Stimulated activated naive B cell treated with anti-CD40 and anti-IgM and Interleukin-4, amounts not matched to agents 10 μg/mL and 1 μg/mL and 100 μg/mL, for 72 hours (primary cell): ENCODE data around the gene MCF2L2.
A peak's percentile ranks its signal among the peaks of the same experiment; 100 is the strongest.
"Not testable (repeated sequence)": the region's sequence is repeated elsewhere in the genome, so short reads cannot be mapped to it uniquely, and the experiment has no call there.

Source experiments
- ATAC-seq, 2 donors: fragments of 150-1000 bp; cut with Tn5 transposase; replicated peaks; 2 replicates each; pipeline ENCODE4 v1.10.0; 2021; ENCODE audit warnings: moderate library complexity in 1 of 2
- DNase-seq: peaks from one replicate; pipeline ENCODE4 v3.0.0; 2021
- H3K27ac Mint-ChIP-seq: one replicate; pipeline ENCODE4 v1.8.0; 2022; ENCODE audit warnings: mild to moderate bottlenecking, mixed read lengths
- H3K27me3 Mint-ChIP-seq, 2 donors: one replicate each; pipeline ENCODE4 v1.8.0; 2022; ENCODE audit warnings: mixed read lengths in 2 of 2
- H3K36me3 Mint-ChIP-seq, 2 donors: one replicate each; pipeline ENCODE4 v1.8.0; 2022; ENCODE audit warnings: mixed read lengths in 2 of 2, mild to moderate bottlenecking in 1 of 2
- H3K4me1 Mint-ChIP-seq, 2 donors: one replicate each; pipeline ENCODE4 v1.8.0; 2022; ENCODE audit warnings: mixed read lengths in 2 of 2, mild to moderate bottlenecking in 1 of 2
- H3K4me3 Mint-ChIP-seq, 2 donors: one replicate each; pipeline ENCODE4 v1.8.0; 2022; ENCODE audit warnings: mild to moderate bottlenecking in 2 of 2, mixed read lengths in 2 of 2, moderate library complexity in 1 of 2
- H3K9me3 Mint-ChIP-seq, 2 donors: one replicate each; pipeline ENCODE4 v1.8.0; 2022; ENCODE audit warnings: mixed read lengths in 2 of 2, mild to moderate bottlenecking in 1 of 2

Gene MCF2L2

DNA sequence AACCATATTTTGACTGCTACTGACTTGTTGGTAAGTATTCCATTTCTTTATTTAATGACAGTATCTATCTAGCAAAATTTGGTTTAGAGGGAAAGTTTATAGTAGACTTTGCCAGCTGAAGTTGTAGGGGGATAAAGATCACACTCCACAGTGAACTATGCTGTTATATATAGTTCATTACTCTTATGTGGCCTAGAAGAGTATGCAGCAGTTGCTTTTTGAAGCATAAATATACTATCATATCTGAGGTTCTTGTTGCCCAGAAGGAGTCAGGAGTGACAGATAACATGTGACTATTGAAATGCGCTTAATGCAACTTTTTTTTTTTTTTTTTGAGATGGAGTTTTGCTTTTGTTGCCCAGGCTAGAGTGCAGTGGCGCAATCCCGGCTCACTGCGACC lies 25.6 kb upstream of the MCF2L2 start:
- no peak for ATAC-seq
- Mint-ChIP-seq H3K36me3 (peaks cover 14 to 19% of the 10 kb centered on the region in 2 donors), H3K9me3 (no peaks in the 10 kb centered on the region), H3K27me3 (peaks cover 0 to under 1% of the 10 kb centered on the region in 2 donors), H3K4me3 (no peak overlapping the region), H3K27ac (no peak overlapping the region), H3K4me1 (peaks cover 1 to 6% of the 10 kb centered on the region in 2 donors)
- DNase-seq: no peak

DNA sequence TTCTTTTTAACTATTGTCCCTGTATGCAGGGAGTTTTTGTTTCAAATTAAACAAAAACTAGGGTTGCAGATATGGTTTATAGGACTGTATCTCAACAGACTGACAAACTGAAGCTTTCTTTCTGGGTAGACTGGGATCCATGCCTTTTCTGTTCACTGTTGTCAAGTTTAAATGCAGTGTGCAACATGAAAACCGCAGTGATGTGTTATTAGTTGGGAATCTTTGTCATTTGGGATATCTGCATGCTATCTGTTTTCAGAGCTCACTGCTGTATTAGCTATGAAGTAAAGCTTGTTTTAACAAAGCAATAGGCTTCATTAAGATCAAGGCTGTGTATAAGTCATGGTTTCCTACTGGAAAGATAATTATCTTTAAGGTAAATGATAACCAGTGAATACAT lies 21.4 kb upstream of the MCF2L2 start:
- no peak for DNase-seq
- no peaks in the 10 kb centered on the region for H3K9me3 Mint-ChIP-seq

DNA sequence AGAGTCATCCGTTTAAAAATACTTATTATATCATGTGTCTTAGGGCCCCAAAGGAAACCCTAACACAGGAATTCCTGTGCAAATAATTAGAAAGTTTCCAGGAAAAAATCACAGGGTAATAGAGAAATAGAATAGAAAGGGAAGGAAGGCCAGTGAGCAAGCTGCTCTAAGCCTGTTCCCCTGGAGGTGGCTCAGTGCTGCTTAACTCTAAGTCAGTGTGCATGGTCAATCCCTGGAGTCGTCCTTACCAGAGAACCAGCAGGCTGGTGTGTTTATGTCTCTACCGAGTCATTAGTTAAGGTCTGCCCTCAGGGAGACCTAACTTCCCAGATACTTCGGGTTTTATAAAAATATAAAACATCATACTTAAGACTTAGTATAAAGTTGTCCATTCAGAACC lies 21.0 kb upstream of the MCF2L2 start:
- Mint-ChIP-seq H3K36me3 (peaks cover 8 to 13% of the 10 kb centered on the region in 2 donors), H3K4me1 (peaks cover 3 to 19% of the 10 kb centered on the region in 2 donors), H3K27ac (no peak overlapping the region), H3K27me3 (peaks cover 0 to 6% of the 10 kb centered on the region in 2 donors), H3K9me3 (peaks cover 0 to 2% of the 10 kb centered on the region in 2 donors), H3K4me3 (no peak overlapping the region)
- no peak for ATAC-seq
- no peak for DNase-seq

More for the DNA sequence above, 21.4 kb upstream of the MCF2L2 start:
- Mint-ChIP-seq H3K27me3 (peaks cover 0 to 6% of the 10 kb centered on the region in 2 donors), H3K36me3 (peaks cover 8 to 13% of the 10 kb centered on the region in 2 donors), H3K4me1 (peaks cover 3 to 19% of the 10 kb centered on the region in 2 donors), H3K27ac (no peak overlapping the region), H3K4me3 (no peak overlapping the region)
- no peak for ATAC-seq

DNA sequence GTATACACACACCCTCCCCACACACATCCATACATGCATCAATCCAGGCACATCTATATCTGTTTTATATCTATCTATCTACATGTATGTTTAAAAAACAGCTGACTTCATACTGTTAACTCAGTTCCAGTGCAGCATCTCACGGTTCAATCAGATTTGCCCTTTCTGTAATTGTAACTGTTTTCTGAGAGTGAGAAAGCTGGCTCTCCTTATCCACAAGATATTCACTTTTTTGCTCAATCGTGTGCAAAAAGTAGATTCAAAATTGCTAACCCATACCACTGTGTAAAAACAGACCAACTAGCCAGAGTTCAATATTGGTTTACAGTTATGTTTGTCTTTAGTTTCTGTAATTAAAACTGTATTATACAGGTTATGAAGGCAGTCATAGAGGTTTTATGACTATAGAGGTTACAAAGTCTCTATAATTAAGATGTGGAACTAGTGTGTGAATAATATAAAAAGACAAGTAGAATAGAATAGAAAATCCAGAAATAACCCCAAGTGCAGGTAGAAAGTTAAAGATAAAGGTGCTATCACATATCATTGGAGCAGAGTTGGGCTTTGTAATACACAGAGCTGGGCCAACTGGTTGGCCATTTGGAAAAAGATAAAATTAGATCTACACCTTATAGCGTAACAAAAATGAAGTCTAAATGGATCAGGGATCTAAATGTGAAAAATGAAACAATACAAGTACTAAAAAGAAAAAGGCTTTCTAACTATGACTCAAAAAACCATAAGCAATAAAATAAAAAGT lies 20.1 kb upstream of the MCF2L2 start:
- ATAC-seq: no peak
- Mint-ChIP-seq H3K4me1 (peaks cover 3 to 19% of the 10 kb centered on the region in 2 donors), H3K36me3 (peaks cover 7 to 8% of the 10 kb centered on the region in 2 donors), H3K27ac (no peak overlapping the region), H3K9me3 (peaks cover 2 to 5% of the 10 kb centered on the region in 2 donors), H3K4me3 (peak overlapping the region in 1 of 2 donors; percentile 95), H3K27me3 (peaks cover 0 to 8% of the 10 kb centered on the region in 2 donors)
- no peak for DNase-seq

DNA sequence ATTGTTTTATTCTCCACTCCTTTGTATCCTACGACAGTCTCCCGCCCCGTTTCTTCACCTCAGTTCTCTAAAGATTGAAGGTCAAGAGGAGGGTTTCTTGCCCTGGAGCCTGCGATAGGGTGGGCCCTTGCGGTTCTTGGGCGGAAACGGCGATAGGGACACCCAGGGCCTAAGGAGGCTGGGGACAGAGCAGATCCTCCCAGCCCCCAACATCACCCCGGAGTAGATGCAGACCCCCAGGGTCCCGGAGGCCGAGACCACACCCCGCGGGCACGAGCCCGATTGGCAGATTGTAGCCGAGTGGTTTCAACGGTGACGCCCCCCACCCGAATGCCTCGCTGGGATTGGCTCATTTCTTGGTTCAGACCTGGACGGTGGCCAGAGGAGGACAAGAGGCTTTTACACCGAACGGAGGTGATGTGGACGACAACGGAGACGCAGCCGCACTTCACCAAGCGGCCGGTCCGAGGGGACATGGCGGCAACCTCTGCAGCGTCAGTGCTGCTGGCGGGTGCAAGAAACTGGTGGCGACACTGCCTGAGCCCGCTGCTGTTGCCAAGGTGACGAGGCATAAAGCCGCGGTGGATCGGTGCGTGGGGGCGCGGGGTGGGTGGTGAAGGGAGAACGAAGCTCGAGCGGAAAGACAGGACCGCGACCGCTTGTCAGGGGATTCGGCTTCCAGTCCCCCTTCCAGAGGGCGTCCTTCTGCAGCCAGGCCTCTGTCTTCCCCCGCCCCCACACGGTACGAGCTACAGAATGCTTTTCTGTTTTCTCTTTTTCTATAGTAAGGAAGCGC lies 19.0 kb upstream of the MCF2L2 start:
- Mint-ChIP-seq H3K9me3 (peaks cover 8 to 11% of the 10 kb centered on the region in 2 donors), H3K36me3 (peaks cover 12% of the 10 kb centered on the region in 2 donors), H3K4me1 (peaks cover 6 to 19% of the 10 kb centered on the region in 2 donors), H3K4me3 (peak overlapping the region; percentile 95 to 97), H3K27ac (peak overlapping the region; percentile 78), H3K27me3 (peaks cover 0 to 14% of the 10 kb centered on the region in 2 donors)
- DNase-seq (peak; percentile 87), ATAC-seq (peak; percentile 97)

DNA sequence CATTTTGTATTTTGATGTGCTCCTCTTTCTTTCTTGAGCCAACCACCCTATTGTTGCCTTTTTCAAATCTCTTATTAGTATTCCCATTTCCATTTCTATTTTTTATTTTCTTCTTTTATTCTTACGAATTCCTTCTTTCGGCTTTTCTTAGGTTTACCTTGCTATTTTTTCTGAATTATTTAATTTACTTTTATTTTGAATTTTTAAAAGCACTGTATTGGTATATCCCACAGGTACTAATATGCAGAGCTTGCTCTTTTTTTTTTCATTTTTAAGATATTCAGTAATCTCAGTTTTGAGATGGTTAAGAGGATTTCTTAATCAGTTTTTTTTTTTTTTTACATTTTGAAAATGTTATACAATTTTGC lies 18.4 kb upstream of the MCF2L2 start:
- peaks cover 6 to 19% of the 10 kb centered on the region in 2 donors for H3K4me1 Mint-ChIP-seq
- ATAC-seq (no peak), DNase-seq (no peak)
- peaks cover 8 to 11% of the 10 kb centered on the region in 2 donors for H3K9me3 Mint-ChIP-seq
- peaks cover 7% of the 10 kb centered on the region in 2 donors for H3K36me3 Mint-ChIP-seq
- H3K4me3 Mint-ChIP-seq: peak overlapping the region; percentile 95 to 97
- peak overlapping the region; percentile 78 for H3K27ac Mint-ChIP-seq
- H3K27me3 Mint-ChIP-seq: peaks cover 4 to 14% of the 10 kb centered on the region in 2 donors

DNA sequence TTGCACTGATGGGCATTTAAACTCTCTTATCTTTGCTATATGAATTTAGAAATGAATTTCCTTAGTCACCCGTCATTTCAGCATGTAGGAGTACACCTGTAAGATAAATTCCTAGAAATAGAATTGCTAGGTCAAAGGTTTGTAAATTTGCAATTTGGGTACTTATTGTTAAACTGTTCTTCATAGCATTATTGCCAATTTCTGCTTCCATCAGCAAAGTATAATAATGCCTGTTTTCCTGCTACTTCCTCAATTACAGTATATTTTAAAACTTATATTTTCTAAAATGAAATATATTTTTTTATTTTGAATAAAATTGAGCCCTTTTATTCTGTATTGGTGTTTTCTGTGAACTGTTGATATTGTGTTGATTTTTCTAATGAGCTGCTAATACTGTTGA lies 16.3 kb upstream of the MCF2L2 start:
- H3K27ac Mint-ChIP-seq: no peak overlapping the region
- H3K36me3 Mint-ChIP-seq: peaks cover 7% of the 10 kb centered on the region in 2 donors
- H3K27me3 Mint-ChIP-seq: peaks cover 9 to 14% of the 10 kb centered on the region in 2 donors
- ATAC-seq (no peak), DNase-seq (no peak)
- peaks cover 6 to 19% of the 10 kb centered on the region in 2 donors for H3K4me1 Mint-ChIP-seq
- no peak overlapping the region for H3K4me3 Mint-ChIP-seq
- peaks cover 13 to 14% of the 10 kb centered on the region in 2 donors for H3K9me3 Mint-ChIP-seq

DNA sequence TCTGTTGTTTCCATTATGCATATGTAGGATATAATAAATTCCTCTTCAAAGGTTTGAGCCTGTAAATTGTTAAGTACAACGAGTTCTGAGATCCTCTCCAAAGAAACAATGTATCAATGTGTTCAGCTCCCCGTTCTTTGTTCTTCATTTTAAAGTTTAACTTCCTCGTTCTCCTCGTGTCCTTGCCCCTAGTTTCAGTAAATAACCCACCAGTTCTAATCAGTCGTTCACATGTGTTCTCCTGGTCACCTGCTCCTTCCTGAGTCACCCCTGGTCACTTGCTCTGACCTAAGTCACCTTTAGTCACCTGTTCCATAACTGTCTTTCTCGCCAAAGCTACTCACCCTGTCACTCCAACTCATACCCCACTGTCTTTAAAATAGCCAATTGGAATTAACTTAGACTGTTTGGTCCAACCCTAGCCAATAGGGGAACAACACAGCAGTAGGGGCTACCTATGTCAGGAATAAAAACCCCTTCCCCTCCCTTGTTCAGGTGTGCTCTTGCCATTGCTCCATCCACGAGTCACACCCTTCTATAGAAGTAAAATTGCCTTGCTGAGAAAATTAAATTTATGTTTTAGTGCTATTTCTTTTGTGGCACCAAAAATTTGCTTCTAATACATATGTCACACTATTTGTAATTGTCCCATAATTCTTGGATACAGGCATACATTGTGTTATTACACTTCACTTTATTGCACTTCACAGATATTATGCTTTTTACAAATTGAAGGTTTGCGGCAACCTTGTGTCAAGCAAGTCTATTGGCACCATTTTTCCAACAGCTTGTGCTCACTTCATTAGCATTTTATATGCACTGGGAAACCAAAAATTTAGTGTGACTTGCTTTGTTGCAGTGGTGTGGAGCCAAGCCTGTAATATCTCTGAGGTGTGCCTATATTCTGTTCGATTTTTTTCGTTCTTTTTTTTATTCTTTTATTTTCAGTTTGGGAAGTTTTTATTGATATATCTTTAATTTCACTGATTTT lies 15.3 kb upstream of the MCF2L2 start:
- peaks cover 5 to 10% of the 10 kb centered on the region in 2 donors for H3K4me1 Mint-ChIP-seq
- H3K27ac Mint-ChIP-seq: peak overlapping the region; percentile 6
- ATAC-seq: no peak
- DNase-seq: no peak
- no peak overlapping the region for H3K4me3 Mint-ChIP-seq
- H3K27me3 Mint-ChIP-seq: peaks cover 9% of the 10 kb centered on the region in 2 donors
- peaks cover 7% of the 10 kb centered on the region in 2 donors for H3K36me3 Mint-ChIP-seq
- peaks cover 13 to 14% of the 10 kb centered on the region in 2 donors for H3K9me3 Mint-ChIP-seq

DNA sequence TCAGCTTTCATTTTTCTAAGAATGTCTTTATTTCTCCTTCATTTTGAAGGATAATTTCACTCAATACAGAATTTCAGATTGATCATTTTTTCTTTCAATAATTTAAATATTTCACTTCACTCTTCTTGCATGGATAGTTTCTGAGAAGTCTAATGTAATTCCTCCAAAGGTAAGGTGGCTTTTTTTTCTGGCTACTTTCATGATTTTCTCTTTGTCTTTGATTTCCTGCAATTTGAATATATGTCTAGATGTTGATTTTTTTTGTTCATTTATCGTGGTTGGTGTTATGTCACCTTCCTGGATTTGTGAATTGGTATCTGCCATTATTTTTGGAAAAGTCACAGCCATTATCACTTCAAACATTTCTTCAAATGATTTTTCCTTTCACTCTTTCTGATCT lies 14.6 kb upstream of the MCF2L2 start:
- Mint-ChIP-seq H3K27ac (no peak overlapping the region), H3K4me3 (no peak overlapping the region), H3K9me3 (peaks cover 13 to 14% of the 10 kb centered on the region in 2 donors), H3K27me3 (peaks cover 7 to 9% of the 10 kb centered on the region in 2 donors), H3K4me1 (peaks cover 5 to 7% of the 10 kb centered on the region in 2 donors), H3K36me3 (peaks cover 7% of the 10 kb centered on the region in 2 donors)
- DNase-seq: no peak
- no peak for ATAC-seq

DNA sequence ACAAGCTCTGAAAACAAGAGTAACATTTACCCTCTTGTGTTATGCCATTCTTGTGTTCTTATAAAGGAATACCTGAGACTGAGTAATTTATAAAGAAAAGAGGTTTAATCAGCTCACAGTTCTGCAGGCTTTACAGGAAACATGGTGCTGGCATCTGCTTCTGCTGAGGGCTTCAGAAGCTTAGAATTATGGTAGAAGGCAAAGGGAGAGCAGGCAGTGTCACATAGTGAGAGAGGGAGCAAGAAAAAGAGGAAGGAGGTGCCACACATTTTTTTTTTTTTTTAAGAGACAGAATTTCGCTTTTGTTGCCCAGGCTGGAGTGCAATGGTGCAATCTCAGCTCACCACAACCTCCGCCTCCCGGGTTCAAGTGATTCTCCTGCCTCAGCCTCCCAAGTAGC lies 12.1 kb upstream of the MCF2L2 start:
- not testable (repeated sequence) for H3K27me3 Mint-ChIP-seq
- peaks cover 13 to 14% of the 10 kb centered on the region in 2 donors for H3K9me3 Mint-ChIP-seq

DNA sequence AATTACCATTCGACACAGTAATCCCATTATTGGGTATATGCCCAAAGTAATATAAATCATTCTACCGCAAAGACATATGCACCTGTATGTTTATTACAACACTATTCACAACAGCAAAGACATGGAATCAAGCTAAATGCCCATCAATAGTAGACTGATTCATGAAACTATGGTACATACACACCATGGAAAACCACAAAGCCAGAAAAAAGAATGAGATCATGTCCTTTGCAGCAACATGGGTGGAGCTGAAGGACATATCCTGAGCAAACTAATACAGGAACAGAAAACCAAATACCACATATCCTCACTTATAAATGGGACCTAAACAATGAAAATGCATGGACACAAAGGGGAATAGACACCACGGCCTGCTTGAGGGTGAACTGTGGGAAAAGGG lies 11.1 kb upstream of the MCF2L2 start:
- H3K36me3 Mint-ChIP-seq: peaks cover 7% of the 10 kb centered on the region in 2 donors
- H3K4me1 Mint-ChIP-seq: peaks cover 12 to 14% of the 10 kb centered on the region in 2 donors
- H3K27ac Mint-ChIP-seq: no peak overlapping the region
- peaks cover 11 to 14% of the 10 kb centered on the region in 2 donors for H3K9me3 Mint-ChIP-seq
- H3K4me3 Mint-ChIP-seq: no peak overlapping the region
- DNase-seq (no peak), ATAC-seq (no peak)
- H3K27me3 Mint-ChIP-seq: peaks cover 8 to 13% of the 10 kb centered on the region in 2 donors

More for the DNA sequence above, 12.1 kb upstream of the MCF2L2 start:
- H3K36me3 Mint-ChIP-seq, DNase-seq, H3K27ac Mint-ChIP-seq, ATAC-seq, H3K4me3 Mint-ChIP-seq: not testable (repeated sequence)
- H3K4me1 Mint-ChIP-seq: peaks cover 10 to 12% of the 10 kb centered on the region in 2 donors

DNA sequence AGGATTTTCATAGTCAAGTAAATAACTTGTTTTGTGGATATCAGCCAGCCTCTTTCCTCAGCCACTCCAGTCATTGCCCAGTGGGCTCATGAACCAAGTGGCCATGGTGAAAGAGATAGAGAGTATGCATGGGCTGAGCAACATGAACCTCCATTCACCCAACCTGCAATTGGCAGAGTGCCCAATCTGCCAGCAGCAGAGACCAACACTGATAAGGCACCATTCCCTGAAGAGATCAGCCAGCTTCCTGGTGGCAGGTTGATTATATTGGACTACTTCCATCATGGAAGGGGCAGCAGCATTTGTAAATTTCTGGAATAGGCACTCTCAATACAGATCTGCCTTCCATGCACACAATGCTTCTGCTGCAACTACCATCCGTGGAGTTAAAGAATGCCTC lies 10.3 kb upstream of the MCF2L2 start:
- ATAC-seq (no peak), DNase-seq (no peak)
- H3K9me3 Mint-ChIP-seq: peaks cover 10 to 13% of the 10 kb centered on the region in 2 donors
- H3K4me3 Mint-ChIP-seq: no peak overlapping the region
- H3K36me3 Mint-ChIP-seq: peaks cover 7% of the 10 kb centered on the region in 2 donors
- H3K27me3 Mint-ChIP-seq: peaks cover 16 to 17% of the 10 kb centered on the region in 2 donors
- H3K27ac Mint-ChIP-seq: no peak overlapping the region
- peaks cover 12 to 14% of the 10 kb centered on the region in 2 donors for H3K4me1 Mint-ChIP-seq

DNA sequence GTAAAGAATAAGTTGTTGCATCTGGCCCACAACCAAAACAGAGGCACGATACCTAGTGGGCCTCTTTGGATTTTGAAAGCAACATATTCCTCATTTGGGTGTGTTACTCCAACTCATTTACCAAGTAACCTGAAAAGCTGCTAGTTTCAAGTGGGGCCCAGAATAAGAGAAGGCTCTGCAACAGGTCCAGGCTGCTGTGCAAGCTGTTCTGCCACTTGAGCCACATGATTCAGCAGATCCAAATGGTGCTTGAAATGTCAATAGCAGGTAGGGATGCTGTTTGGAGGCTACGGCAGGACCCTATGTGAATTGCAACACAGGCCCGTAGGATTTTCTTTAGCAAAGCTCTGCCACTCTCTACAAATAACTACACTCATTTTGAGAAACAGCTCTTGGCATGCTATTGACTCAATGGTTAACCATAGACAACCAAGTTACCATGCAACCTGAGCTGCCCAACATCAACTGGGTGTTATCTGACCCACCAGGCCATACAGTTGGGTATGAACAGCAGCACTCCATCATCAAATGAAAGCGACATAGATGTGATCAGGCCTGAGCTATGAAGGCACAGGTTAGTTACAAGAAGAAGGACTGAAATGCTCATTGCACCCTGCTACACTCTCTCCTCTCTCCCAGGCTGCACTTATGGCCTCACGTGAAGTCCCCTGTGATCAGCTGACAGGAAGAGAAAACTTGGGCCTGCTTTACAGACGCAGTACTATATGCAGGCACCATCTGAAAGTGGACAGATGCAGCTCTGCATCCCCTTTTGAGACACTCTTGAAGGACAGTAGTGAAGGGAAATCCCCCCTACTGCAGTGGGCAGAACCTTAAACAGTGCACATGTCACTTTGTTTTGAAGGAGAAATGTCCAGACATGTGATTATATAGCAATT lies 9.5 kb upstream of the MCF2L2 start:
- Mint-ChIP-seq H3K36me3 (no peaks in the 10 kb centered on the region), H3K27ac (no peak overlapping the region), H3K4me3 (no peak overlapping the region), H3K4me1 (peaks cover 11 to 12% of the 10 kb centered on the region in 2 donors), H3K9me3 (peaks cover 2 to 6% of the 10 kb centered on the region in 2 donors), H3K27me3 (peaks cover 14 to 22% of the 10 kb centered on the region in 2 donors)
- no peak for ATAC-seq
- DNase-seq: no peak
